ENCODE measurements around the gene PIGA. TPM values are rescaled to one million over a fixed set of nuclear protein-coding genes. Genes with fewer than 3 reads are reported as not detected.

The PIGA gene
- total RNA-seq, 1 donor from 2014 or later = 8.2 TPM

- no peaks in the 10 kb centered on the region for H3K4me1 Mint-ChIP-seq (ENCODE audit: low read depth)
- H3K4me3 Mint-ChIP-seq (ENCODE audit: unreplicated experiment) = no peak overlapping the region
- TF ChIP-seq CTCF (IDR thresholded peaks at IDR 0.05) = no peak
- H3K27ac Mint-ChIP-seq (ENCODE audit: unreplicated experiment) = no peak overlapping the region
- H3K9me3 Mint-ChIP-seq (ENCODE audit: low read depth) = no peaks in the 10 kb centered on the region
- peaks cover 9% of the 10 kb centered on the region for H3K27me3 Mint-ChIP-seq (ENCODE audit: low read depth)
- H3K36me3 Mint-ChIP-seq (ENCODE audit: low read depth) = peaks cover 6% of the 10 kb centered on the region
- DNase-seq (ENCODE audit: low spot score) = no peak
Measured at GRCh38 chrX:15322072-15322471, 13.3 kb downstream of the PIGA start.

GRCh38 chrX:15321447-15321846 is 13.9 kb downstream of the PIGA start:
- DNase-seq (ENCODE audit: low spot score) = no peak
- H3K36me3 Mint-ChIP-seq (ENCODE audit: low read depth) = peaks cover 6% of the 10 kb centered on the region
- H3K4me1 Mint-ChIP-seq (ENCODE audit: low read depth) = no peaks in the 10 kb centered on the region
- no peak for TF ChIP-seq CTCF (IDR thresholded peaks at IDR 0.05)
- no peaks in the 10 kb centered on the region for H3K9me3 Mint-ChIP-seq (ENCODE audit: low read depth)
- no peak overlapping the region for H3K4me3 Mint-ChIP-seq (ENCODE audit: unreplicated experiment)
- peaks cover 9% of the 10 kb centered on the region for H3K27me3 Mint-ChIP-seq (ENCODE audit: low read depth)
- no peak overlapping the region for H3K27ac Mint-ChIP-seq (ENCODE audit: unreplicated experiment)

GRCh38 chrX:15320297-15320696 is 15.0 kb downstream of the PIGA start:
- Mint-ChIP-seq H3K9me3 (ENCODE audit: low read depth) (no peaks in the 10 kb centered on the region), H3K4me3 (ENCODE audit: unreplicated experiment) (no peak overlapping the region), H3K27ac (ENCODE audit: unreplicated experiment) (no peak overlapping the region), H3K36me3 (ENCODE audit: low read depth) (peaks cover 6% of the 10 kb centered on the region), H3K4me1 (ENCODE audit: low read depth) (no peaks in the 10 kb centered on the region), H3K27me3 (ENCODE audit: low read depth) (peaks cover 9% of the 10 kb centered on the region)
- no peak for DNase-seq (ENCODE audit: low spot score)
- TF ChIP-seq CTCF (IDR thresholded peaks at IDR 0.05) = no peak

DNA sequence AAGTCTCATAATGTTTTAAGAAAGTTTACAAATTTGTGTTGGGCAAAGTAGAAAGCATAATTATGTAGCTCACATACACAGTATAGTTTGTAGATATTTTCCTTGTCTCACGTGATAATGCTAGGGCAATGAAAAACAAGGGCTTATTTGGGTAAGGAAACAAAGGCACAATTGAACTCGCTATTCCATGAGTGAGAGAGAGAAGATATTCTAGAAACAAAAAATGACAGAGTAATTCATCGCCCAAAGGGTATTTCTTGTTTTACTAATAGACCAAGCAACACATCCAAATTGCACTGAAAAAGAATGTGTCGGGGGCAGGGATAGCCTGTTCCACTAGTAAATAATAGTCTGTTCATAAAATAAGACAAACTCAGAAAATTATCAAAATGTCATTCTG is 16.2 kb downstream of the PIGA start:
- Mint-ChIP-seq H3K27me3 (ENCODE audit: low read depth) (peaks cover 9% of the 10 kb centered on the region), H3K27ac (ENCODE audit: unreplicated experiment) (no peak overlapping the region), H3K36me3 (ENCODE audit: low read depth) (peaks cover 6% of the 10 kb centered on the region), H3K9me3 (ENCODE audit: low read depth) (no peaks in the 10 kb centered on the region), H3K4me1 (ENCODE audit: low read depth) (no peaks in the 10 kb centered on the region), H3K4me3 (ENCODE audit: unreplicated experiment) (no peak overlapping the region)
- no peak for TF ChIP-seq CTCF (IDR thresholded peaks at IDR 0.05)
- DNase-seq (ENCODE audit: low spot score) = no peak

- Mint-ChIP-seq H3K27me3 (ENCODE audit: low read depth) (peaks cover 2% of the 10 kb centered on the region), H3K4me3 (ENCODE audit: unreplicated experiment) (no peak within 1 kb of the TSS), H3K27ac (ENCODE audit: unreplicated experiment) (no peak within 1 kb of the TSS), H3K9me3 (ENCODE audit: low read depth) (no peaks in the 10 kb centered on the region), H3K4me1 (ENCODE audit: low read depth) (no peaks in the 10 kb centered on the region), H3K36me3 (ENCODE audit: low read depth) (peaks cover 2% of the 10 kb centered on the region)
- no peak for TF ChIP-seq CTCF (IDR thresholded peaks at IDR 0.05)
- DNase-seq (ENCODE audit: low spot score) = no peak
Measured at GRCh38 chrX:15315509-15315908, 19.8 kb downstream of the PIGA start, which contains the start of gene ASB11. TSS of gene ASB11 (minus strand) at chrX:15315640. CDS start at chrX:15315605, 35 bp downstream.
